Measurements from ENCODE around the gene DCTN1.
"Not testable (repeated sequence)": the region's sequence is repeated elsewhere in the genome, so short reads cannot be mapped to it uniquely, and the experiment has no call there.

Gene DCTN1

GRCh38 chr2:74364533-74365505 lies 15.3 kb downstream of the DCTN1 start:
- Histone ChIP-seq H3K36me3 (peaks cover 100% of the 10 kb centered on the region), H3K9me3 (no peaks in the 10 kb centered on the region), H4K20me1 (no peaks in the 10 kb centered on the region; the same call in 1 of the 2 replicates), H3K4me3 (no peak overlapping the region), H3K4me2 (no peak overlapping the region), H3K4me1 (no peaks in the 10 kb centered on the region), H3K27me3 (no peaks in the 10 kb centered on the region), H3K27ac (no peak overlapping the region), H3K9ac (no peak overlapping the region)
- no peak for TF ChIP-seq Cebpa-rat (IDR thresholded peaks at IDR 0.05)

DNA sequence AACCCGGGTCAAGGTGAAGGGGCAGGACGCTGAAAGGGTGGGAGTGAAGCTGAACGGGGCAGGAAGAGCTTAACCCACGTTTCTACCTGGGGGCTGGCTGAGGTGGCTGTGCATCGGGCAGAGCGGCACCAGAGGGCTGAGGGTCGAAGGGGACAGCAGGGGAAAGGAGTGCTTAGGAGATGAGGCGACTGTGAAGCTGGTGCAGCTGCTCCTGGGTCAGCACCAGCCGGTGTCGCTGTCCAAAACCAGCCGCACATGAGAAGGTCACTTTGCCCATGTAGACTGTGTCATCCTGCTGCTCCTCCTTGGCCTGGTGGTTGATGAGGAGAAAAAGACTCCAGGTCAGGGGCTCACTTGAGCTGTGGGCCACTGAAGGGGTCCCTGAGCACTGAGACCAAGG lies 18.8 kb downstream of the DCTN1 start:
- H3K4me3 ChIP-seq, result no peak overlapping the region
- H3K9ac ChIP-seq, result no peak overlapping the region
- H3K4me1 ChIP-seq, result no peaks in the 10 kb centered on the region
- no peaks in the 10 kb centered on the region for H3K27me3 ChIP-seq
- H4K20me1 ChIP-seq, result no peaks in the 10 kb centered on the region; the same call in 1 of the 2 replicates
- no peak overlapping the region for H3K4me2 ChIP-seq
- H3K36me3 ChIP-seq, result peaks cover 100% of the 10 kb centered on the region
- H3K9me3 ChIP-seq, result no peaks in the 10 kb centered on the region
- H3K27ac ChIP-seq, result no peak overlapping the region
- TF ChIP-seq Cebpa-rat (IDR thresholded peaks at IDR 0.05), result no peak

- H3K9me3 ChIP-seq, result no peaks in the 10 kb centered on the region
- no peak overlapping the region for H3K4me2 ChIP-seq
- TF ChIP-seq Cebpa-rat (IDR thresholded peaks at IDR 0.05), result no peak
- no peaks in the 10 kb centered on the region for H3K4me1 ChIP-seq
- H3K36me3 ChIP-seq, result peaks cover 69% of the 10 kb centered on the region
- no peak overlapping the region for H3K9ac ChIP-seq
- H4K20me1 ChIP-seq, result no peaks in the 10 kb centered on the region
- H3K27ac ChIP-seq, result no peak overlapping the region
- H3K27me3 ChIP-seq, result no peaks in the 10 kb centered on the region
- no peak overlapping the region for H3K4me3 ChIP-seq
Observed at GRCh38 chr2:74357627-74358026, 22.5 kb downstream of the DCTN1 start.

GRCh38 chr2:74349889-74350288 lies 30.2 kb downstream of the DCTN1 start:
- no peak for TF ChIP-seq Cebpa-rat (IDR thresholded peaks at IDR 0.05)
- H4K20me1 ChIP-seq, result no peaks in the 10 kb centered on the region
- H3K27me3 ChIP-seq, result no peaks in the 10 kb centered on the region
- H3K4me1 ChIP-seq, result no peaks in the 10 kb centered on the region
- H3K27ac ChIP-seq, result no peak overlapping the region
- H3K36me3 ChIP-seq, result no peaks in the 10 kb centered on the region
- no peaks in the 10 kb centered on the region for H3K9me3 ChIP-seq
- H3K4me2 ChIP-seq, result no peak overlapping the region
- no peak overlapping the region for H3K9ac ChIP-seq
- no peak overlapping the region for H3K4me3 ChIP-seq

DNA sequence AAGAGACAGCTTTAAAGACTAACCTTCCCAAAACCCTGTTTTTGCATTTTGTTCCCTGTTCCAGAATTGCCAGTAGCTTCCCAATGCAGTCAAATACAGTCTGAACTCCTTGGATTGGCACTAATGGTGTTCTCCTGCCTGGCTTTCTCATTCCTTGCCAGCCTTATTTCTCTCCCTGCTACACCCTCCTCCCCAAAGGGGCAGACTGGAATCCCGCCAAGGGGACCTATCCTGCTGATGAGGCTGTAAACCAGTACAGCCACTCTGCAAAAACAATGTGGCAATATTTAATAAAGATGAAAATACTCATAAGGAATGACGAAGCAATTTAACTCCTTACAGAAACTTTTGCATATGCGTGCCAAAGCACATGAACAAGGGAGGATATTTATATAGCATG lies 32.4 kb downstream of the DCTN1 start:
- Histone ChIP-seq H3K4me1 (no peaks in the 10 kb centered on the region), H3K27ac (no peak overlapping the region)
- TF ChIP-seq Cebpa-rat (IDR thresholded peaks at IDR 0.05), result no peak

GRCh38 chr2:74347303-74347702 lies 32.8 kb downstream of the DCTN1 start:
- H3K9ac ChIP-seq, result no peak overlapping the region
- H3K9me3 ChIP-seq, result no peaks in the 10 kb centered on the region
- no peak overlapping the region for H3K4me2 ChIP-seq
- H3K4me3 ChIP-seq, result no peak overlapping the region
- H3K4me1 ChIP-seq, result no peaks in the 10 kb centered on the region
- H3K27me3 ChIP-seq, result no peaks in the 10 kb centered on the region
- no peak overlapping the region for H3K27ac ChIP-seq
- TF ChIP-seq Cebpa-rat (IDR thresholded peaks at IDR 0.05), result no peak
- H3K36me3 ChIP-seq, result no peaks in the 10 kb centered on the region
- H4K20me1 ChIP-seq, result no peaks in the 10 kb centered on the region

More for the DNA sequence above, 32.4 kb downstream of the DCTN1 start:
- H3K27me3 ChIP-seq, result no peaks in the 10 kb centered on the region
- H3K4me2 ChIP-seq, result no peak overlapping the region
- H4K20me1 ChIP-seq, result no peaks in the 10 kb centered on the region
- no peak overlapping the region for H3K9ac ChIP-seq
- H3K9me3 ChIP-seq, result no peaks in the 10 kb centered on the region
- H3K4me3 ChIP-seq, result no peak overlapping the region
- no peaks in the 10 kb centered on the region for H3K36me3 ChIP-seq

DNA sequence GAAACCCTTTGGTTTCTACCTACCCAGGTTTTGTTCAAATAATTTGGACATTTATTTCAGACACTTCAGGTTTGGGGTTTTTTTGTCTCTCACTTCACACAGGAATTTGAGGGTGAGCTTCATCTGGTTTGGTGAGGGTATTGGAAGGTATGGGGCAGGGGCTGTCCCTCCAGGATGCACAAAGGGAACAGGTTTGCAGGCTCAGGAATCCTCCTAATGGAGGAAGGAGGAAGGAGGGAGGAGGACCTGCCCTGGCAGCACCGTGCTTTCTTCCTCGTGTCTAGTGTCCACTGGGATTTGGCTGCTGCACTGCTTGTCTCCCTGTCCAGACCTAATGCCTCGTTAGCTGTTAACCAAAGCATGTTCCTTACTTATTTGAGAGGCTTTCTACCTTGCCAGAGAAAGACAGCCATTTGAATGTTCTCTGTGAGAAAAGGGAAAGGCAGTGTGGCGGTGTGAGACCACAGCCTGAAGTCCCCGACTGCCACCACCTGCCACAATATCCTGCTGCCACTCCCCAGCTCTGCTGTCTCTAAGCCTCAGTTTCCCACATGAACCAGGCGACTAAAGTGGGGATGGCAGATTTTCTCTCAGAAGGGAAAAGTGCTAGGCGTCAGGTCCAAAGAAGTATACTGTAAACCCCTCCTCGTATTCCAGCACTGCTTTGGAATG lies 34.7 kb downstream of the DCTN1 start:
- no peak overlapping the region for H3K27ac ChIP-seq
- H3K9ac ChIP-seq, result no peak overlapping the region
- H3K36me3 ChIP-seq, result no peaks in the 10 kb centered on the region
- no peaks in the 10 kb centered on the region for H4K20me1 ChIP-seq
- no peaks in the 10 kb centered on the region for H3K4me1 ChIP-seq
- H3K27me3 ChIP-seq, result no peaks in the 10 kb centered on the region
- no peak overlapping the region for H3K4me3 ChIP-seq
- no peak for TF ChIP-seq Cebpa-rat (IDR thresholded peaks at IDR 0.05)
- H3K4me2 ChIP-seq, result no peak overlapping the region
- H3K9me3 ChIP-seq, result no peaks in the 10 kb centered on the region

DNA sequence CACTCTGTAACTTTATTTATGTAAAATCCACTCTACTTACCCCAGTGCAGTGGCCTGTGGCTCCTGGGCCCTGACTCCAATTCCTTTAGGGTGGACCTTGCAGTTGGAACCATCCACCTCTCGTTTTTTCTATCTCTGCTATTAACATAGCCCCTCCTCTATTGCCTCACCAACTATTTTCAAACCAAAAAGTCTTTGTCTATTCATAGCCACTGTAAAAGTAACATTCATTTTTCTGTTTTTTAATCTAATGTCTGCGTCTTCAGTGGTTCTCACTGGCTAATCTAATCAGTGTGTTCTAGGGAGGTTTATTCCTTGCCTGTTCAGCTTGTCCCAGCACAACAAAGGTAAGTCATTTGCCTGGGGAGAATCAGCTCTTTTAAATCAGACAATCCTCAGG lies 36.8 kb downstream of the DCTN1 start, which contains the start of gene SLC4A5:
SLC4A5 (minus strand) TSS at position 101 of the 400 bp plus-strand sequence. CDS start 28,393 bp downstream, outside the sequence.
- Histone ChIP-seq H3K4me1 (no peaks in the 10 kb centered on the region), H3K9ac (no peak within 1 kb of the TSS), H3K27me3 (no peaks in the 10 kb centered on the region), H3K4me2 (no peak within 1 kb of the TSS), H3K36me3 (no peaks in the 10 kb centered on the region), H3K27ac (no peak within 1 kb of the TSS), H4K20me1 (no peaks in the 10 kb centered on the region), H3K4me3 (no peak within 1 kb of the TSS), H3K9me3 (no peaks in the 10 kb centered on the region)
- TF ChIP-seq Cebpa-rat (IDR thresholded peaks at IDR 0.05), result no peak

- H3K4me1 ChIP-seq, H3K4me3 ChIP-seq: not testable (repeated sequence)
Observed at GRCh38 chr2:74336227-74336626, 43.9 kb downstream of the DCTN1 start.

GRCh38 chr2:74334931-74335333 lies 45.2 kb downstream of the DCTN1 start:
- H4K20me1 ChIP-seq, result no peaks in the 10 kb centered on the region
- H3K27me3 ChIP-seq, result no peaks in the 10 kb centered on the region

More at GRCh38 chr2:74336227-74336626, 43.9 kb downstream of the DCTN1 start:
- not testable (repeated sequence) for H3K9me3 ChIP-seq, H3K27ac ChIP-seq, H3K4me2 ChIP-seq, H4K20me1 ChIP-seq, H3K9ac ChIP-seq, H3K27me3 ChIP-seq, H3K36me3 ChIP-seq

More at GRCh38 chr2:74334931-74335333, 45.2 kb downstream of the DCTN1 start:
- Histone ChIP-seq H3K9ac (no peak overlapping the region), H3K4me1 (no peaks in the 10 kb centered on the region), H3K4me3 (no peak overlapping the region), H3K4me2 (no peak overlapping the region), H3K27ac (no peak overlapping the region), H3K36me3 (peaks cover 9% of the 10 kb centered on the region; the same call in 1 of the 2 replicates), H3K9me3 (no peaks in the 10 kb centered on the region)
- TF ChIP-seq Cebpa-rat (IDR thresholded peaks at IDR 0.05), result no peak

Data from BLaER1 (cell line).